ENCODE measurements around the gene NCAPD2.
"Not testable (repeated sequence)": the region's sequence is repeated elsewhere in the genome, so short reads cannot be mapped to it uniquely, and the experiment has no call there.

NCAPD2 gene

GRCh38 chr12:6471989-6472360 is 21.9 kb upstream of the NCAPD2 start:
- H3K4me3 ChIP-seq (ENCODE audit: low read depth, low read length) = no peak overlapping the region
- TF ChIP-seq ZNF707 (tag by site-specific recombination; IDR thresholded peaks at IDR 0.05) (no peak), PBX3 (CRISPR knock-in tag; IDR thresholded peaks at IDR 0.05) (no peak), YY2 (tag by site-specific recombination; IDR thresholded peaks at IDR 0.05) (no peak), MEIS1 (CRISPR knock-in tag; IDR thresholded peaks at IDR 0.05; ENCODE audit: borderline replicate concordance) (no peak), ZNF704 (tag by site-specific recombination; IDR thresholded peaks at IDR 0.05) (no peak), GLI4 (tag by site-specific recombination; IDR thresholded peaks at IDR 0.05) (no peak), ZNF266 (tag by site-specific recombination; IDR thresholded peaks at IDR 0.05; ENCODE audit: low read depth) (no peak), SP2 (tag by site-specific recombination; IDR thresholded peaks at IDR 0.05) (no peak), BCL6B (tag by site-specific recombination; IDR thresholded peaks at IDR 0.05) (no peak), BCL11B (tag by site-specific recombination; IDR thresholded peaks at IDR 0.05; ENCODE audit: low read depth) (no peak), ZNF518A (tag by site-specific recombination; conservative IDR thresholded peaks at IDR 0.05; ENCODE audit: low read depth) (no peak), ZNF211 (tag by site-specific recombination; IDR thresholded peaks at IDR 0.05; ENCODE audit: low read depth) (no peak), KLF10 (tag by site-specific recombination; IDR thresholded peaks at IDR 0.05) (no peak)
- POLR2A ChIA-PET = interaction anchor here (0.9 to 3.5 kb wide), 5 partner anchors 12 to 62 kb away, joined by 3 to 40 read pairs (median 5); partner anchors contain the start of genes GAPDH and MRPL51
- H3K9me3 ChIP-seq (ENCODE audit: control insufficient read depth, insufficient read depth, low read depth, low read length) = no peaks in the 10 kb centered on the region
- H3K27ac ChIP-seq (ENCODE audit: extremely low read depth, low read depth, low read length) = no peak overlapping the region
- H3K4me1 ChIP-seq (ENCODE audit: control insufficient read depth, insufficient read depth, low read length) = peaks cover 2% of the 10 kb centered on the region; the same call in 1 of the 2 replicates
- H3K36me3 ChIP-seq (ENCODE audit: control insufficient read depth in 2 of 2, insufficient read depth in 1 of 2, low read length in 2 of 2) = peaks cover 0 to 7% of the 10 kb centered on the region in 2 experiments; a peak in 1 of 3 replicates
- CTCF ChIA-PET = interaction anchor here (0.6 kb wide), 1 partner anchor 240 kb away, joined by 3 read pairs; no protein-coding TSS in a partner anchor

GRCh38 chr12:6472491-6472890 is 21.4 kb upstream of the NCAPD2 start:
- H3K9me3 ChIP-seq (ENCODE audit: control insufficient read depth, insufficient read depth, low read depth, low read length) = no peaks in the 10 kb centered on the region
- ChIA-PET CTCF (no interaction called here), POLR2A (interaction anchor here (0.9 to 1.6 kb wide), 2 partner anchors 21 to 62 kb away, joined by 3 to 4 read pairs; partner anchors contain the start of genes GAPDH and MRPL51)
- H3K4me3 ChIP-seq (ENCODE audit: low read depth, low read length) = no peak overlapping the region
- no peak for TF ChIP-seq ZNF830 (tag by site-specific recombination; IDR thresholded peaks at IDR 0.05; ENCODE audit: low read depth)
- no peak for TF ChIP-seq ZNF596 (tag by site-specific recombination; IDR thresholded peaks at IDR 0.05)
- TF ChIP-seq SP3 (tag by site-specific recombination; IDR thresholded peaks at IDR 0.05) = no peak
- TF ChIP-seq ZNF148 (tag by site-specific recombination; IDR thresholded peaks at IDR 0.05; ENCODE audit: borderline replicate concordance) = no peak
- TF ChIP-seq HOXC10 (CRISPR knock-in tag; IDR thresholded peaks at IDR 0.05) = no peak
- no peak for TF ChIP-seq ZNF19 (tag by site-specific recombination; IDR thresholded peaks at IDR 0.05; ENCODE audit: low read depth)
- peaks cover 0 to 7% of the 10 kb centered on the region in 2 experiments; a peak in 1 of 3 replicates for H3K36me3 ChIP-seq (ENCODE audit: control insufficient read depth in 2 of 2, insufficient read depth in 1 of 2, low read length in 2 of 2)
- H3K27ac ChIP-seq (ENCODE audit: extremely low read depth, low read depth, low read length) = no peak overlapping the region
- peaks cover 2% of the 10 kb centered on the region; the same call in 1 of the 2 replicates for H3K4me1 ChIP-seq (ENCODE audit: control insufficient read depth, insufficient read depth, low read length)

- H3K36me3 ChIP-seq (ENCODE audit: control insufficient read depth in 2 of 2, insufficient read depth in 1 of 2, low read length in 2 of 2); H3K4me3 ChIP-seq (ENCODE audit: low read depth, low read length); H3K27ac ChIP-seq (ENCODE audit: extremely low read depth, low read depth, low read length); H3K9me3 ChIP-seq (ENCODE audit: control insufficient read depth, insufficient read depth, low read depth, low read length); POLR2A ChIA-PET; CTCF ChIA-PET; H3K4me1 ChIP-seq (ENCODE audit: control insufficient read depth, insufficient read depth, low read length): not testable (repeated sequence)
These were observed 18.5 kb upstream of the NCAPD2 start for GRCh38 chr12:6475233-6475975.
